ENCODE data around the gene CREG1.
"Not testable (repeated sequence)": the region's sequence is repeated elsewhere in the genome, so short reads cannot be mapped to it uniquely, and the experiment has no call there.

The CREG1 gene

GRCh38 chr1:167553136-167554027 lies at the start of gene CREG1:
TSS of gene CREG1 (minus strand) at chr1:167553762.
- peak; percentile 85 for DNase-seq

GRCh38 chr1:167602840-167603239 lies 49.3 kb upstream of the CREG1 start:
- DNase-seq = no peak

DNA sequence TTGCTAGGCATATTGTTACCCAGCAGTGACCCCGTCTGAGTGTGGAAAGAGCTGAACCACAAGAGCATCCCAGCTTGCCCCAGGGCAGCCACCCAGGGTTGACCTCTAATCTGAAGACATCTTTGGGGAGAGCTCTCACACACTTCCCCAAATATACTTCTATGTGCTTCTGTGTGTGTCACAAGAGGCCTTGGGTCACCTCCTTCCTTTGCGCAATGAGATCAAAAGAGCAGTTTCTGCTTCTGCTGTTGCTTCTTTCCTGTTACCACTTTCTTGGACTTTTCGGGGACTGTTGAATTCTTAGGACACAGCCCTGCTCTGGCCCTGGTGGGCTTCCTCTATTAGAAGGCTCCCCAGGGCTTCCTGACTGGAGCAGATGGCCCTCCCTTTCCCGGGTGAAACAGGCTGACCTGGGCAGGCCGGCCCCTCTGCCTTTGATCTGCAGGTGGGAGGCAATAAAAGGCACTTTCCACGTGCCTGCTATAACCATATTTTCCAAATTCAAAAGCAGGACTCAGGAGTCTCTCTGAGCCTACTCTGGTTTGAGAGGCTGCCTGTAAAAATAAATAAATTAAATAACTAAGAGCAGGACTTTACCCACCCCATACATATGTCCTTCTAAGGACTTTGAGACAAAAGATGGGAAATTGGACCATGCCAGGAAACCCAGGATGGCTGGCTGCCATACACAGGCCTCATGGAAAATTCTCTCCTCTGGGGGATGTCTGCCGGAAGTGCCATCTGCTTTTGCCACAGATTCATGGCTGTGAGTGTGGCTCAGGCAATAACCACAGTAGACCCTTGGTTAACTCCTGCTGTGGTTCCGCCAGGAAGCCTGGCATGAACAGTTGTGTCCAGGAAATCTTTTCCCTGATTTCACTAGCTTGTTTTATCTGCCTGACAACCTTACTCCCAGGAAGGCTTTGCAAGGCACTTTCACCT lies 48.2 kb upstream of the CREG1 start:
- no peak for DNase-seq

GRCh38 chr1:167599957-167600581 lies 46.5 kb upstream of the CREG1 start:
- no peak for DNase-seq

DNA sequence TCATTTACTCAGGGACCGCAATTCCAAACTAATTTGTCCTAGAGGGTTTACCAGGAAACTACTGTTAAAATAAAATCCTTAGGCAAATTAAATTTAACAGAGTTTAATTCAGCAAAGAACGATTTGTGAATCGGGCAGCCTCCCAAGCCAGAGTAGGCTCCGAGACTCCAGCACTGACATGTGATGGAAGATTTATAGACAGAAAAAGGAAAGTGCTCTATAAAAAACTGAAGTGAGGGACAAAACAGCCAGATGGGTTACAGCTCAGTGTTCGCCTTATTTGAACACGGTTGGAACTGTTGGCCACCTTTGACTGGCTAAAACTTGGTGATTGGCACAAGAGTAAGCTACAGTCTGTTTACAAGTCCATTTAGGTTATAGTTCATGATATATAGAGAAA lies 41.3 kb upstream of the CREG1 start:
- DNase-seq = no peak

GRCh38 chr1:167593860-167594259 lies 40.3 kb upstream of the CREG1 start:
- no peak for DNase-seq

- no peak for DNase-seq
Measured at GRCh38 chr1:167592475-167592874, 38.9 kb upstream of the CREG1 start.

DNA sequence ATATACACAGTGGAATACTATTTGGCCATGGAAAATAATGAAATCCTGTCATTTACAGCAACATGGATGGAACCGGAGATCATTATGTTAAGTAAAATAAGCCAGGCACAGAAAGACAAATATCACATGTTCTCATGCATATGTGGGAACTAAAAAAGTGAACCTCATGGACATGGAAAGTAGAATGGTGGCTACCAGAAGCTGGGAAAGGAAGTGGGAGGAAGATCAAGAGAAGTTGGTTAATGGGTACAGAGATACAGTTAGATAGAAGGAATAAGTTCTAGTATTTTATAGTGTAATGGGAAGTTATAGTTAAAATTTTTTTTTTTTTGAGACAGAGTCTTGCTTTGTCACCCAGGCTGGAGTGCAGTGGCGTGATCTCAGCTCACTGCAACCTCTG lies 34.8 kb upstream of the CREG1 start:
- no peak for DNase-seq

DNA sequence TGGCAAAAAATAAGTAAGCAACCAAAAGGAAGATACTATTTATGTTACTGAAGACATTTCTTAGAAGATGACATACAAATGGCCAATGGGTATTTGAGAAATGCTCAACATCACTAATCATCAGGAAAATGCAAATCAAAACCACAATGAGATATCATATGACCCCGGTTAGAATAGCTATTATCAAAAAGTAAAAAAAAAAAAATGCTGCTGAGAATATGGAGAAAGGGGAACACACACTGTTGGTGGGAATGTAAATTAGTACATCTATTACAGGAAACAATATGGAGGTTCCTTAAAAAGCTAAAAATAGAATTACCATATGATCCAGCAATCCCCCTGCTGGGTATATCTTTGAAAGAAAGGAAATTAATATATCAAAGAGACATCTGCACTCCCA lies 34.3 kb upstream of the CREG1 start:
- no peak for DNase-seq

GRCh38 chr1:167587342-167587741 lies 33.8 kb upstream of the CREG1 start:
- DNase-seq = no peak

DNA sequence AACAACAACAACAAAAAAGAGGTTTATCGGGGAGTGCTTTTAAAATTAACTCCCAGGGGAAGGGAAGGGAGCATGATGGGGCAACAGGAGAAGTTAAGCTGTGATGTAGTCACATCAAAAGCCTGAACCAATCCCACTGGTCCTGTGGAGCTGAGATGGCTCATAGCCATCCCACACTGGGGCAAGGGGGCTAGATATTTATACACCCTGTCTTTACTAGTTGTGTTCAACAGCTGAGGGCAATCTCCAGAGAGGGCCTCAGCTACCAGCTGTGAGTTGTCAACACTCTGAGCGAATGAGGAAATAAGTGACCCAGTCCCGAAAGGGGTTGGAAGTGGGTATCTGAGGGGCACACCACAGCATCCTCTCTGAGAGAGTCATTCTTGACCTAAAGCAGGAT lies 31.0 kb upstream of the CREG1 start:
- no peak for DNase-seq

DNA sequence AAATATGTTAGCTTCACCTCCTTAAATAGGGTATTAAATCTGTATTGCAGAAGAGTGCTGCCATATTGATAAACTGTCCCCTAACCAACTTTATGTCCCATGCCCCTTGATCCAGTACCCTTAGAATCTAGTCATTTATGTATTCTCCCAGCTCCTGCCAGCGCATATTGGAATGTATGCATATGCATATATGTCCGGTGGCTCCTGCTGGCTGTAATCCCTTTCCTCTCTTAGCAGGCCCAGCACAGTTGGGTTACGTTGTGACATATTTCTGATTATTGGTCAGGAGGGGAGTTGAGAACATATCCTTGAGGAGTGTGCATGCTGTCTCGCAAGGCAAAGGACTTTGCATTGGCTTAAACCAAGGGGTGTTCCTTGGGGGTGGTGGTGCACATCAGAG lies 29.2 kb upstream of the CREG1 start:
- no peak for DNase-seq

DNA sequence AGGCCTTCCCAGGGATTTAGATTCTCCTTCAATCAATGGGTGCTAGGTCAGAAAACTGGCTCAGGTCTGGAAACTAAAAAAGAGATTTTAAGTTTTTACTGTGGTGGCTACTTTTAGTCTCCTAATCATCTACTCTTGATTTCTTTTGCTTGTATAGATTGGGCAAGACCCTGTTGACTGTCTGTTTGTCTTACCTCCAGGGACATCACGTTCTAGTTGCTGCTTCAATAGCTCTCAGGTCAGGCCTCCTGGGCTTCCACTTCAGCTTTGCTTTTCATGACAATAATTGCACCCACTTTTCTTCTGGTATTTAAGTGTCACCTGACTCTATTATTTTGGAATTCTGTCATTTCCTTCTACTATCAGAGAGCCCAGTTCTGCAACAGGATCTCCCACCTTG lies 28.5 kb upstream of the CREG1 start:
- no peak for DNase-seq

DNA sequence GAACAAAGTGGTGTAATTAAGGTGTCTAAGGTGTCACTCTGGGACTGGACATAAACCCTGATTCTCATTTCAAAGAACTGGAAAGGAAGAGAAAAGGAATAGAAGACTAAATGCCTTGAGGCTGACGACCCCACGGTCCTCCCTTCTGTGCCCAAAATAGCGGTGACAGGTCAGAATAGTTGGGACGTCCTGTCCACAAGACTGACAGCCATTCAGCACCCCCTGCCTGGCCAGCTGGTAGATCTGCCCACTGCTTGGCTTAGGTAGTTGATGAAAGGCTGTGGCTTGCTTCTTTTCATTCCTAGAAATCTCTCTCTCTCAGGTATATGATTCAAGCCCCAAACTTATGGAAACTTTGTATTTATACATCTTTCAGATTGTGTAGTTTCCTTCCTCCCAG lies 26.4 kb upstream of the CREG1 start:
- no peak for DNase-seq

DNA sequence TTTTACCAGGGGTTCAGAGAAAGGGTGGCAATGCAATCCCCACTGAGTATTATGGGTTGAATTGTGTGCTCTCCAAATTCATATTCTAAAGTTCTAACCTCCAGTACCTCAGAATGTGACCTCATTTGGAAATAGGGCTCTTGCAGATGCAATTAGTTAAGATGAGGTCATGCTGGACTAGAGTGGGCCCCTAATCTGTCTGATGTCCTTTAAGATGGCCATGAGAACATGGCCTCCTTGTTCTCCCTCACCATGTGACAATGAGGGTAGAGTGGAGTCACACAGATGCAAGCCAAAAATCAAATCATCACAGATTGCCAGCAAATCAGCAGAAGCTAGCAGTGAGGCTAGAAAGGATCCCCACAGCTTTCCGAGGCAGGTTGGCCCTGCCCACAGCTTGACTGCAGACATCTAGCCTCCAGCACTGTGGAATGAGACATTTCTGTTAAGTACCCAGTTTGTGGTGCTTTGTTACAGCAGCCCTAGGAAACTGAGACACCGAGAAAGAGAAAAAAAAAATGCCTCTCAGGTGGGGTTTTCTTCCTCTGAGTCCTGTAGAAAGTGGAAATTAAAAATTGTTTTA lies 25.5 kb upstream of the CREG1 start:
- DNase-seq = no peak

GRCh38 chr1:167575649-167576048 lies 22.1 kb upstream of the CREG1 start:
- DNase-seq = no peak

GRCh38 chr1:167573035-167573434 lies 19.5 kb upstream of the CREG1 start:
- DNase-seq = no peak

DNA sequence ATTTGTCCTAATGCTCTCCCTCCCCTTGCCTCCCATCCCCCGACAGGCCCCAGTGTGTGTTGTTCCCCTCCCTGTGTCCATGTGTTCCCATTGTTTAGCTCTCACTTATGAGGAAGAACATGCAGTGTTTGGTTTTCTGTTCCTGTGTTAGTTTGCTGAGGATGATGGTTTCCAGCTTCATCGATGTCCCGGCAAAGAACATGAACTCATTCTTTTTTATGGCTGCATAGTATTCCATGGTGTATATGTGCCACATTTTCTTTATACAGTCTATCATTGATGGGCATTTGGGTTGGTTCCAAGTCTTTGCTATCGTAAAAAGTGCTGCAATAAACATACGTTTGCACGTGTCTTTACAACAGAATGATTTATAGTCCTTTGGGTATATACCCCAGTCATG lies 17.1 kb upstream of the CREG1 start:
- not testable (repeated sequence) for DNase-seq

DNA sequence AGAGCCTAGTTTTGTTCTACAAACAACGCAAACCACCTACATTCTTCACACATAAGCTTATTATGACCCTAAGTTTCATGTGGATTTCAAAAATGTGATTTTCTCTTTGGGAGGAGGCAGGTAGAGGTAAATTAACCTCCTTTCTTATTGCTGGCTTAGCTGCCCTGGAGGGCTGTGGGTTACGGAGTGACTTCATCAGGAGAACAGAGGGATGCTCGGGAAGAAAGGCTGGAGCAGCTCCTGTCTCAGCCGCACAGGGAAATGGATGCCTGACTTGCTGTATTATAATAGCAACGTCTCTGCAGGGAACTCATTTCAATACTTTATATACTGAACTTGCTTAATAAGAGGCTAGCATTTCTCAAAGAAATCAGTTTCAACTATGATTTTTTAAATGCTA lies 14.1 kb upstream of the CREG1 start:
- DNase-seq = no peak

DNA sequence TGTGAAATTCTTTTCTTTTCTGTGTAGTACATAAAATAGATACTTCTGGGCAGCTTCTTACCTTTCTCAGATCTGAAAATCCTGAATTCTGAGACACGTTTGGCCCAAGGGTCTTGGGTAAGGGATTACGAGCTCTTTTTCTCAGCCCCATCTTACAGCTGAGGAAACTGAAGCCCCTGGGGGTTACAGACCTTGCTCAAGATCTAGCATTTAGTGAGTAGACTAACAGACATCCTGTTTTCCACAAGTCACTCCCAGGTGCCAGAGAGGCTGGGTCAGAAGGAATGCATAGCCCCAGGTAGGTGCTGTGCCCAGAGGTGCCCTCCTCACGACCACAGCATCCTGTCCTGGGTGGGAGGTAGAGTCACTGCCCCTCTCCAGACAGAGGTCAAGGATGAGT lies 13.2 kb upstream of the CREG1 start:
- no peak for DNase-seq

DNA sequence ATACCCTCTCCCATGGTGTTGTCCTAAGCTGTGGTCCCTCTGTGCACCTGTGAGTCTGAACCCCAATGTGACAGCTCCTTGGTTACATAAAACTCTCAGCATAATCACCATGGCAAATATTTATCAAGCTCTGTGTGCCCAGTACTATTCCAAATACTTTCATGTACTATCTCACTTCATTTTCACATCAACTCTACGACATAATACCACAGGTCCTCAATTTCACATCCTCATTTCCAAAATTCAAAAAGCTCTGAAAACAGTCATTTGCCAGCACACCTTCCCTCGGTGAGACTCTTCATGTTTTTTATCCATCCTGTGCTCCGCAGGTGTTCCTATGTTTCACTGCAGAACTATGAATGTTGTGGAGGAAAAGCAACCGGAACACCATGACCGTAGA lies 12.4 kb upstream of the CREG1 start:
- no peak for DNase-seq

- DNase-seq = no peak
Measured at GRCh38 chr1:167564612-167565270, 11.2 kb upstream of the CREG1 start.

Measured in NCI-H187 treated with DMSO at 0.1 percent for 48 hours (cell line).